Hepatocyte (in vitro differentiated cells): ENCODE data around the gene NBAS.

Experiments used
- CTCF ChIP-seq: fragments of 200-600 bp; sonication (generic); IDR thresholded peaks from 2 replicates; pipeline ENCODE4 v1.5.1; 2016; ENCODE audit warnings: antibody characterized with exemption, mild to moderate bottlenecking; ENCODE audit not compliant: poor library complexity
- EZH2 ChIP-seq: fragments of 200-600 bp; sonication (generic); IDR thresholded peaks from 2 replicates; pipeline ENCODE4 v1.6.1; 2016; ENCODE audit warnings: antibody characterized with exemption, mild to moderate bottlenecking, borderline replicate concordance
- EZH2phosphoT487 ChIP-seq: fragments of 200-600 bp; sonication (generic); IDR thresholded peaks from one replicate; pipeline ENCODE4 v1.6.1; 2018; ENCODE audit warnings: antibody characterized with exemption, mild to moderate bottlenecking, low read depth, moderate library complexity; ENCODE audit not compliant: unreplicated experiment, severe bottlenecking

DNA sequence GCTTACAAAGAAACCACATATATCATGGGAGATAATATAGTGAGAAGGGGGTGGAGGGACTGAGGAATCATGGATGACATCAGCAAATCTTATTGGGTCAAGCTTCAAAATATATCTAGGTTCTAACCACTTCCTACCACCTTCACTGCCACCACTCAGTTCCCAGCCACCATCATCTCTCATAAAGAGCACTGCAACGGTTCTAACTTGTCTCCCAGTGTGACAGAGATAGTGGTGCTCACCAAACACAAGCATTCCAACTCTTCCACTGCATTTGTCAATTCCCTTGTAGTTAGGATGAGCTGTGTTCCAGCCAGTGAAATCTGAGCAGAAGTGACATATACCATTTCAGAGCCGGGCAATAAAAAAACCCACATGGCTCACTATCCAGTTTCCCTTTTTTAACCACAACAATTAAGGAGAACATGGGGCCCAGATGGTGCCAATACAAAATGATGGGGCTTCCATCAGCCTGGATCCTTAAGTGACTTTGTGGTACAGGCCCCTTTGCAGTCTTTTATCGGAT is 318.1 kb downstream of the NBAS start:
- TF ChIP-seq EZH2phosphoT487 (no peak), CTCF (no peak), EZH2 (no peak)
